ENCODE measurements around the gene EGFL7.

EGFL7 gene

DNA sequence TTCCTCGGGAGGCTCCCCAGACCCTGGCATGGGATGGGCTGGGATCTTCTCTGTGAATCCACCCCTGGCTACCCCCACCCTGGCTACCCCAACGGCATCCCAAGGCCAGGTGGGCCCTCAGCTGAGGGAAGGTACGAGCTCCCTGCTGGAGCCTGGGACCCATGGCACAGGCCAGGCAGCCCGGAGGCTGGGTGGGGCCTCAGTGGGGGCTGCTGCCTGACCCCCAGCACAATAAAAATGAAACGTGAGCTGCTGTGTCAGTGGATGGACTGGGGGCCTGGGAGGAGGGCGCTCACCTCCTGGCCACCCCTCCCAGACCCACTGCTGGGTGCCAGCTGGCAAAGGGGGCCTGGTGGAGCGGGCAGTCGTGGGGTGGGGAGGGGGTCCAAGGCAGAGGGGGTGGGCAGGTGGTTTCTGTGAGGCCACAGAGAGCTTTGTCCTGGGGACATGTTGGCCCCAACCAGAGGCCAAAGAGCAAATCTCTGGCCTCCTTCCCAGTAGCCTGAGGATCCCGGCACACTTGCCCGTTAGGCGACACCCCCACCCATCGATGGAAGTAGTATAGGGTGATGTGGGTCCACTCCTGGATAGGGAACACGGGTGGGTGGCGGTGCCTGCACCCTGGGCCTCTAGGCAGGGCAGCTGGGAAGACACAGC, 9.8 kb downstream of the EGFL7 start:
- Histone ChIP-seq H3K4me3 (ENCODE audit: low read length) (no peak overlapping the region), H3K4me1 (ENCODE audit: insufficient read depth, low read length) (peaks cover 4% of the 10 kb centered on the region), H3K27me3 (ENCODE audit: insufficient read depth, low read length) (peaks cover 11% of the 10 kb centered on the region), H3K9me3 (ENCODE audit: low read length) (no peaks in the 10 kb centered on the region), H2AFZ (ENCODE audit: low read depth, low read length) (no peak overlapping the region), H3K36me3 (ENCODE audit: insufficient read depth, low read length) (no peaks in the 10 kb centered on the region)

DNA sequence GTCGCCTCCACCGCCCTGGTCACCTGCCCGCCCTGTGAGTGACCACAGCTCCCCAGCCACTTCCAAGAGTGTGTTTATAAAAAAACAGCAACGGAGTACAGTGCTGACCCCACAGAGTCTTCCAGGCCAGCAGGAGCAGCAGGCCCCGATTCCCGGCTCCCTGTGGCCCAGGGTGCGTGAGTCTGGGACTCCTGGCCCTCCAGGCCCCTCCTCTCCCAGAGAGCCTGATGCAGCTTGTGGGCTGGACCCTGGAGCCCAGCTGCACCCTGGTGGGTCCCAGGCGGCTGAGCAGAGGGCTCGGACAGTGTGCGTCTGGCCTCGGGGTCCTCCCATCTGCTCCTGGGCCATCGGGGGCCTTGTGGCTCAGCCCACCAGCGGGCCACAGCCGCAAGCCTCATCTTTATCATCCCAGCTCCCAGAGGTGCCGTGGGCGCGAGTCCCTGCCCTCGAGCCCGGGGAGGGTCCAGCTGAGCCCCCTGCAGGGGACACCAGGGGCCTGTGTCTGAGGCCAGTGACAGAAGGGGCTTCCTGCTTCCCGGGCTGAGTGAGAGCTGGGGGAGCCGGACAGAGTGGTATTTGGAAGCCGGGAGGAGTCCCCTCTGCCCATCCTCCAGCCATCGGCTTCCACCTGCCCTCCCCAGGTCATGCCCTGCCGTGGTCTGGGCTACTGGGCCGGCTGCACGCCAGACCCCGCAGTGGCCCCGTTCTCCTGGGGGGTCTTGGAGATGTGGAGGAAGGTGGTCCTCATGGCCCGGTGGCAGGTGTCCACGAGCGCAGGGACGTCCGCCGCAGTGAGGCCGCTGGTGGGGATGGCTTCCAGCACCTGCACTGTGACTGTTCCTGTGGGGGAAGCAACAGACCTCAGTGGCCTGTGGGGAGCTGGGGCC, 10.6 kb downstream of the EGFL7 start:
- Histone ChIP-seq H3K27me3 (ENCODE audit: insufficient read depth, low read length) (peaks cover 4% of the 10 kb centered on the region), H3K9me3 (ENCODE audit: low read length) (no peaks in the 10 kb centered on the region), H3K4me3 (ENCODE audit: low read length) (no peak overlapping the region), H3K36me3 (ENCODE audit: insufficient read depth, low read length) (no peaks in the 10 kb centered on the region), H3K4me1 (ENCODE audit: insufficient read depth, low read length) (peaks cover 3% of the 10 kb centered on the region), H2AFZ (ENCODE audit: low read depth, low read length) (no peak overlapping the region)

DNA sequence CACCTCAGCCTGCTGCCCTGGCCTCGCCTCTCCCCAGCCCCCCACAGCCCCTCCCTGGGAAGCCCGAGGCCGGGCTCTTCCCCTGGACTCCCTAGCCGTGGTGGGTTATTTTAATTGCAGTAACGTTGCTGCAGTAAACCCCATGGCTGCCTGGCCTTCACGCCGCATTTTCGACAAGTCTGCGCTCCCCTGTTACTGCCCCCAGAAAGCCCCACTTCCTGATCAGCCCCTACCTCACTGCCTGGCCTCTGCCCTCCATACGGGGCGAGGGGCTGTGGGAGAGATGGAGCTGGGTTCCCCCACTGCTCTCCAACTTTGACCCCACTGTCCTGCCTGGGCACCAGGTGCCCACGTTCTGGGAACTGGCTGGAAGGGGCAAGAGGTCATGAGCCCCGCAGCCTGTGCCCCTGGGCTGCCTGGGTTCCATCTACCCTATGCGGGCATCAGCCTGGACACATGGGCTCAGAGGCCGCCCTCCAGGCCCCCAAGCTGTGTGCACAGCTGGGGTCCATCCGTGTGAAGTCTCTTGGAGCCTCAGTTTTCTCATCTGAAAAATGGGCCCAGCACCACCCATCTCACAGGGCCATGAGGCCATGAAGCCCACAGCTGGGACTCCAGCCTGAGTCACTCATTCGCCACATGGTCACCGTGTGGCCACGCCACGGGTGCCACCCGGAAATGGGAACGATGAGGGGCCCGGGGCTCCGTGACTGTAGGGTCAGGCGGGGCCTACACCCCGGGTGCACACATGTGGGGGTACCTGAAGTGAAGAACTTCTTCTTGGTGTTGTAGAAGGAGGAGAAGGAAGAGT, 11.5 kb downstream of the EGFL7 start:
- Histone ChIP-seq H2AFZ (ENCODE audit: low read depth, low read length) (no peak overlapping the region), H3K36me3 (ENCODE audit: insufficient read depth, low read length) (no peaks in the 10 kb centered on the region), H3K27me3 (ENCODE audit: insufficient read depth, low read length) (no peaks in the 10 kb centered on the region), H3K4me3 (ENCODE audit: low read length) (no peak overlapping the region), H3K4me1 (ENCODE audit: insufficient read depth, low read length) (peaks cover 3% of the 10 kb centered on the region), H3K9me3 (ENCODE audit: low read length) (no peaks in the 10 kb centered on the region)

DNA sequence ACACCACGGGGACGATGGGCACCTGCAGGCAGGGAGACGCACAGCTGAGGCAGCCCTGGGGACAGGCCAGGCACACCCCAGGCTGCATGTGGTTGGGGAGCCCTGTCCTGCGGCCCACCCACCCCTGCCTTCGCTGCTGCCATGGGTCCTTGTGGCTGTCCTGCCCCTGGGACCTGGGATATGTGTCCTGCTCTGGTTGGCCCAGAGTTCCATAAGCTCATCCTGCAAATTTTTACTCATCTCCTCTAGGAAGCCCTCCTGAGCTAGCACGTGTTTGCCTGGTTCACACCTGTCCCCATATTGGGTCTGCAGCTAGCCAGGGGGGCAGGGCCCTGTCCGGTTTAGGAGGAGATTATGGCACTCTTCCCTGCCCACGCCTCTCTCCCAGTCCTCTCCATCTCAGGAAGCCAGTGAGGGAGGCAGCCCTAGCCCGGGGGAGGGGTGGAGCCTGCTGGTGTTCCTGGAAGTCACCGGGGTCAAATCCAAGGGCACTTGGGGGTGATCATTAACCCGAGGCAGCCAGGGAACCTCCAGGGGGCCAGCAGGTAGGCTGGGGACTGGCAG, 12.2 kb downstream of the EGFL7 start:
- Histone ChIP-seq H2AFZ (ENCODE audit: low read depth, low read length) (no peak overlapping the region), H3K27me3 (ENCODE audit: insufficient read depth, low read length) (no peaks in the 10 kb centered on the region), H3K36me3 (ENCODE audit: insufficient read depth, low read length) (no peaks in the 10 kb centered on the region), H3K9me3 (ENCODE audit: low read length) (no peaks in the 10 kb centered on the region), H3K4me1 (ENCODE audit: insufficient read depth, low read length) (peaks cover 3% of the 10 kb centered on the region), H3K4me3 (ENCODE audit: low read length) (no peak overlapping the region)

DNA sequence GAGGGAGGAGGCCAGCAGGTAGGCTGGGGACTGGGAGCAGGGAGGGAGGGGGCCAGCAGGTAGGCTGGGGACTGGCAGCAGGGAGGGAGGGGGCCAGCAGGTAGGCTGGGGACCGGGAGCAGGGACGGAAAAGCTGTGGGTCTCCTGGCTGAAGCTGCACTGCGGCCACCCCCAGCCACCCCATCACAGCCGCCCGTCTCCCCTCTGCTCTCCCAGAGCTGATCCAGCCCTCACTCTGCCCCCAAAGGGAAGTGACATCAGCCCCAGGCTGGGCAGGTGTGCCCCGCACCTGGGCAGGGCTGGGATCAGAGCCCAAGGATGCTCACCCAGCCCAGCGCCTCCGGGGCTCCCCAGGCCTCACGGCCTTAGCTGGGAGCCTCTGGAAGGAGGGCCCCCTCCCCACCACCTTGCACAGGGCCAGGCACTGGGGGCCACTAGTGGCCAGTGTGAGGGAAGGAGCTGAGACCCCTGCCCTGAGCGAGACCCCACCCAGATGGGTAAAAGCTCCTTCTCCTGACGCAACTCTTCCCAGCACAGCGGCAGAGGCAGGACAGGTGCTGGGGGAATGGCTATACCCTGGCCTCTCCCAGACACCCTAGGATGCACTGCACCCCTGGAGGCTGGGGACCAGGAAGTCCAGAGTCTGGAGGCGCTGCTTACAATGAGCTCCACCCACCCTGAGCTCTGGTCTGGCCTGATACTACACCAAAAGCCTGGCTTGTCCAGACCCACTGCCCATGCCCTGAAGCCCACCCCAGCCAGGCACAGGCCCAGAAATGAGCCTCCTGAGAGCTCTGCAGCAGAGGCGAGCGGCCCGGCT, 13.0 kb downstream of the EGFL7 start:
- Histone ChIP-seq H2AFZ (ENCODE audit: low read depth, low read length) (no peak overlapping the region), H3K9me3 (ENCODE audit: low read length) (no peaks in the 10 kb centered on the region), H3K4me3 (ENCODE audit: low read length) (no peak overlapping the region), H3K4me1 (ENCODE audit: insufficient read depth, low read length) (peaks cover 3% of the 10 kb centered on the region), H3K27me3 (ENCODE audit: insufficient read depth, low read length) (no peaks in the 10 kb centered on the region), H3K36me3 (ENCODE audit: insufficient read depth, low read length) (no peaks in the 10 kb centered on the region)

DNA sequence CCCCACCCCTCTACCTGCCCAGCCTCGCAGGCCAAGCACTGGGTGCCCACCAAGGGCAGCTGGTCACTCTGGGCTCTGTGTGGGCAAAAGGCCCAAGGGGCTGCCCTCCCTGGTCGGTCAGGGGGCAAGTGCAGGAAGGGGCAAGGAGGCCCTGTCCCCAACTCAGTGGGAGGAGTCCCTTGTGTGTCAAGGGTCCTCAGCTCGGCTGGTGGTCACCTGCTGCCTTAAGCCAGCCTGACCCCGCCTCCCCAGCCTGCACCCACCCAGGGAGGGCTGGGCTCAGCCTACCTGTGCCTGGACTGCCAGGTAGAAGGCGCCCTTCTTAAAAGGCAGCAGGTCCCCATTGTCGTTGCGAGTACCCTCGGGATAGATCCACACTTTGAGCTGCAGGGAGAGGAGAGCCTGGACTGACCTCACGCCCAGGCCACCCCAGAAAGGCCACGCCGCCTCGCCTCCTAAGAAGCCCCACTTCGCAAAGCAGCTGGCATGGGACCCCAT, 13.6 kb downstream of the EGFL7 start:
- Histone ChIP-seq H2AFZ (ENCODE audit: low read depth, low read length) (no peak overlapping the region), H3K4me3 (ENCODE audit: low read length) (no peak overlapping the region)

DNA sequence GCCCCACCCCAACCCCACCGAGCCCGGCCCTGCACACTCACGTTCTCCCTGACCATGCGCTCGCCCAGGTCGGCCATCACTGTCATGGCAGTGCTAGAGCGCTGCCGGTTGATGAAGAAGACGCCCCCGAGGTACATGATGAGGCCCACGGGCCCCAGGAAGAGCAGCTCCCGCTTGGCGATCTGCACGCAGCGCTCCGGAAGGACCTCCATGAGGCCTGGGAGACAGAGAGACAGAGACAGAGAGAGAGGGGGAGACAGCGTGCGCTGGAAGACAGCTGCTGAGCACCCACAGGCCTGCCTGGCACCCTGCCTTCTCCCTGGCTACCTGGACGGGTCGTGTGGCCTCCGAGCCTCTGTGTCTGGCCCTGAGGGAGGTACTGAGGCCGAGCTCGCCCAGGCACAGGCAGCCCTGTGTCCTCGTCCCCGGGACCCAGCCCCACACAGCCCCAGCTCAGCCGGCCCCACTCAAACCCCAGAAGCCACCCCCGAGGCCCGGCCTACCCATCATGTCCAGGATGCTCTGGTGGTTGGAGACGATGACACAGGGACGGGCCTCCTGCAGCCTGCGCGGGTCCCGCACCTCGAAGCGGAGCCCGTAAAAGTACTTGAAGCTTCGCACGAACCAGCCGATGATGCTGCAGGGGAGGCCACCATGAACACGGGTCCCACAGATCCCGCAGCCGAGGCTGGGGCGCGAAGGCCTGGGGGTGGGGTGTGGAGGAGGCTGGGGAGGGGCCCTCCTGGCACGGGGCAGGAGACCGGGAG, 14.4 kb downstream of the EGFL7 start:
- Histone ChIP-seq H2AFZ (ENCODE audit: low read depth, low read length) (no peak overlapping the region), H3K4me1 (ENCODE audit: insufficient read depth, low read length) (peaks cover 3% of the 10 kb centered on the region), H3K27me3 (ENCODE audit: insufficient read depth, low read length) (no peaks in the 10 kb centered on the region), H3K9me3 (ENCODE audit: low read length) (no peaks in the 10 kb centered on the region), H3K36me3 (ENCODE audit: insufficient read depth, low read length) (no peaks in the 10 kb centered on the region), H3K4me3 (ENCODE audit: low read length) (no peak overlapping the region)

More for the DNA sequence above, 13.6 kb downstream of the EGFL7 start:
- Histone ChIP-seq H3K36me3 (ENCODE audit: insufficient read depth, low read length) (no peaks in the 10 kb centered on the region), H3K9me3 (ENCODE audit: low read length) (no peaks in the 10 kb centered on the region), H3K27me3 (ENCODE audit: insufficient read depth, low read length) (no peaks in the 10 kb centered on the region), H3K4me1 (ENCODE audit: insufficient read depth, low read length) (peaks cover 3% of the 10 kb centered on the region)

DNA sequence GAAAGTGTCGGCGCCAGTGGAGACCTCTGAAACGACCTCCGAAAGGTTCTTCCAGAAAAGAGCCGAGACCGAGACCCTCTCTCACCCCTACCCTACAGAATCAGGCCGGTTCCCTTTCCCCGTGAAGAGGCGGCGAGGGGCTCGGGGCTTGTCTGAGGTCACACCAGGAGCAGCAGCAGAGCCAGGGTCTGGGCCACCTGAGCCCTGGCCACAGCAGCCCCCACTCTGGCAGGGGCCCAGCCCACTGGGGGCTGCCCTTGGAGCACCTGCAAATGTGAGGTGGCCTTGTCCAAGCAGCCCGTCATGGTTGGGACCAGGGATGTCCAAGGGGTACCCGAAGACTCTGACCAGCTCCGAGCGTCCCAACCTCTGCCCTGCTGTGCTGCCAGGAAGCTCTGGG, 15.3 kb downstream of the EGFL7 start:
- H3K36me3 ChIP-seq (ENCODE audit: insufficient read depth, low read length): no peaks in the 10 kb centered on the region
- no peak overlapping the region for H2AFZ ChIP-seq (ENCODE audit: low read depth, low read length)
- no peaks in the 10 kb centered on the region for H3K4me1 ChIP-seq (ENCODE audit: insufficient read depth, low read length)

DNA sequence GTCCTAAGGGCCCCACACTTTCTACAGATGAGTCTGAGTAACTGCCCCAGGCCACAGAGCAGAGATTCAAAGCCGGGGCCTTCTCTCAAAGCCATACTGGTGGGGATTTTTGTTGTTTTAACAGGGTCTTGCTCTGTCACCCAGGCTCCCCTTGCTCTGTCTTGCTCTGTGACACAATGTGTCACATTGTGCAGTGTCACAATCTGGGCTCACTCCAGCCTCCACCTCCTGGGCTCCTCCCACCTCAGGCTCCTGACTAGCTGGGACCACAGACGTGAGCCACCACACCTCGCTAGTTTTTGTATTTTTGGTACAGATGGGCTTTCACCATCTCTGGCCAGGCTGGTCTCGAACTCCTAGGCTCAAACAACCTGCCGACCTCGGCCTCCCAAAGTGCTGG, 15.9 kb downstream of the EGFL7 start:
- H3K36me3 ChIP-seq (ENCODE audit: insufficient read depth, low read length): no peaks in the 10 kb centered on the region
- H3K9me3 ChIP-seq (ENCODE audit: low read length): no peaks in the 10 kb centered on the region

More for the DNA sequence above, 15.3 kb downstream of the EGFL7 start:
- Histone ChIP-seq H3K4me3 (ENCODE audit: low read length) (no peak overlapping the region), H3K9me3 (ENCODE audit: low read length) (no peaks in the 10 kb centered on the region), H3K27me3 (ENCODE audit: insufficient read depth, low read length) (no peaks in the 10 kb centered on the region)

DNA sequence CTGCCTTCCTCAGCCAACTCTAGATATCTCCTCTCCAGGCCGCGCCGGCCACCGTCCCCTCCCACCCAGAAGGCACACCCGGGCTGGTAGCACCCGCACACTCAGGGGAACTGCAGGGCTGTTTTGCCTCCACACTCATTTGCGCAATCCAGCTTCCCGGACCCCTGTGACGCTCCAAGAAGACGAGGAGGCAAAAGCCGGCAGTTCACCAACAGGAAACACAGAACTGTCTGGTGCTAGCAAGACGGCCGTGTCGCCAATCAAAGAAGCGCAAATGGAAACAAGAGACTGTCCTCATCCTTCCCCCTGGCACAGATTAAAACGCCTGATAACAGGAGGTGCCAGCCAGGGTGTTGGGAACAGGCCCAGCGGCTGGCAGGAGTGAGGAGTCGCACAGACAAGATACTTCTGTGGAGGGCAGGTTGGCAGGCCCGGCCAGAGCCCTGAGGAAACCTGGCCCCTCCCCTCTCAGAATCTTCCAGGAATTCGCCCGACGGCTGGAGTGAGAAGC, 16.8 kb downstream of the EGFL7 start:
- Histone ChIP-seq H3K36me3 (ENCODE audit: insufficient read depth, low read length) (no peaks in the 10 kb centered on the region), H3K27me3 (ENCODE audit: insufficient read depth, low read length) (peaks cover 1% of the 10 kb centered on the region), H3K9me3 (ENCODE audit: low read length) (no peaks in the 10 kb centered on the region), H3K4me1 (ENCODE audit: insufficient read depth, low read length) (peaks cover under 1% of the 10 kb centered on the region), H3K4me3 (ENCODE audit: low read length) (no peak overlapping the region), H2AFZ (ENCODE audit: low read depth, low read length) (no peak overlapping the region)

More for the DNA sequence above, 15.9 kb downstream of the EGFL7 start:
- no peak overlapping the region for H2AFZ ChIP-seq (ENCODE audit: low read depth, low read length)
- no peaks in the 10 kb centered on the region for H3K27me3 ChIP-seq (ENCODE audit: insufficient read depth, low read length)
- H3K4me1 ChIP-seq (ENCODE audit: insufficient read depth, low read length): no peaks in the 10 kb centered on the region
- no peak overlapping the region for H3K4me3 ChIP-seq (ENCODE audit: low read length)

DNA sequence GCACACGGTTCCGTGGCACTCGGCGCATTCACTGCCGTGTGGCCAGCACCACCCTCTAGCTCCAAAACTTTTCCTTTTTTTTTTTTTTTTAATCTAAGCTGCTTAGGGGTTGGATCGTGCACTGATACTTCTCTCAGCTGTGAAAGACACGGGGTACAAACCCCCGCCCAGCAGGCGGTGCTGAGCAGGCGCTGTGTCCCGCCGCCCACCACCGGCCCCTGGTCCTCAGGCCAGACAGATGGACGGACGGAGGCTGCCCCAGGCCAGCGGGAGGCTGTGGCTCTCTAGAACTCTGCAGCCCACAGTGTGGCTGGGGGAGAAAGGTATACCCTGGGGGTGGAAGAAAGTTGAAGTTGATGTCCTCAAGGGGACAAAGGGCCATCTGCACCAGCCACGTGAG, 18.3 kb downstream of the EGFL7 start:
- H3K4me1 ChIP-seq (ENCODE audit: insufficient read depth, low read length): peaks cover 16% of the 10 kb centered on the region
- peaks cover 16% of the 10 kb centered on the region for H3K27me3 ChIP-seq (ENCODE audit: insufficient read depth, low read length)
- H3K9me3 ChIP-seq (ENCODE audit: low read length): no peaks in the 10 kb centered on the region
- H3K4me3 ChIP-seq (ENCODE audit: low read length): no peak overlapping the region
- H2AFZ ChIP-seq (ENCODE audit: low read depth, low read length): no peak overlapping the region
- H3K36me3 ChIP-seq (ENCODE audit: insufficient read depth, low read length): no peaks in the 10 kb centered on the region
